Heart left ventricle (tissue), 13 donors: ENCODE results near the gene NSUN4.
A peak's percentile ranks its signal among the peaks of the same experiment; 100 is the strongest.

Source experiments
- POLR2A ChIP-seq, 2 donors: fragments of 450-650 bp; IDR thresholded peaks; one replicate each; pipeline ENCODE4 v1.6.1; 2017; ENCODE audit warnings: antibody characterized with exemption in 2 of 2, mild to moderate bottlenecking in 2 of 2, moderate library complexity in 2 of 2
- TF ChIP-seq, protein P1 (sequence below), 12 donors: fragments of 200-600 bp; sonication (generic) in 4 of 12; IDR thresholded peaks; one replicate each; pipeline versions ENCODE4 v1.5.0 to v1.8.0; 2018 to 2022; ENCODE audit warnings: antibody characterized with exemption in 12 of 12, mild to moderate bottlenecking in 5 of 12
- donor health status: ischemic (EF 13 %, LVEDD 7.1; RV severe dilation, severe dysfunction).
- donor health status: DM: no; HTN: yes; CAD: no.
- donor health status: DM: no; HTN: no; CAD: no.
- donor health status: ischemic (EF 25% LVEDD 6.9; RV normal size, moderate dysfunction).
- donor health status: ischemic (EF 25% LVEDD 5.7; RV mildly dilated, moderate dysfunction).
- donor health status: ischemic (EF 35%, LVEDD 5.7; RV mildly dilated, moderate dysfunction).
- donor health status: nonischemic (EF 11% LVEDD 7.7; RV severe dilation, severe dysfunction).
- donor health status: DM: yes; HTN: yes; CAD: no.
- donor health status: PGD.
- donor health status: ischemic (EF 29% LVEDD 5.4; RV normal size, mild dysfunction).
- donor health status: nonischemic (EF 23%, LVEDD 6.1; RV moderate dilation, normal function).

DNA sequence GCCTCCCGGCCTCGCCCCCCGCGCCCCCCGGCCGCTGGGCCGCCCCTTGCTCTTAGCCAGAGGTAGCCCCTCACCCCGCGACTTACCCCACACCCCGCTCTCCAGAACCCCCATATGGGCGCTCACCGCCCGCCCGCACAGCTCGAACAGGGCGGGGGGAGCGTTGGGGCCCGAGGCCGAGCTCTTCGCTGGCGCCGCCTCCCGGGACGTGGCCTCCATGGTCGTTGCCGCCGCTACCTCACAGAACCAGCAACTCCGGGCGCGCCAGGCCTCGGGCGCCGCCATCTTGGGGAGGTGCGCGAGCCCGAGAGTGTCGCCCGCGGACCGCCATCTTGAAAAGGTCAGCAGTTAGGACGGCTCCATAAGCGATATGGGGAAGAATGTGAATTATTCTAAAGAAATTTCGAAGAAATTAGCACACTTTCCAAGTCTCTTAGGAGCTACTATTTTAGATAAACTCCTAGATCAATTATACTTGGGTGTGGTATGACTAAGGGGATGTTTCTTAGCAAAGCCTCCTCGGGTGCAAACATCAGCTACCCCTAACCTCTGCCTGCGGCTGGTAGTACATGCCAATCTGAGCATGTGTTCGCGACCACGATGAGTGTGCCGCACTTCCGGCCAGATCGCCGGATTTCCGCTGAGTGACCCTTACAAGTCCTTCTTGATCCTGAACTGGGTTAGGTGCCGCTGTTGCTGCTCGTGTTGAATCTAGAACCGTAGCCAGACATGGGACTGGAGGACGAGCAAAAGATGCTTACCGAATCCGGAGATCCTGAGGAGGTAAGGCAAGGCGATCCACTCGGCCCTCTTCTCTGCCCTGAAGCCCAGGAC is 37.4 kb upstream of the NSUN4 start, which contains the start of the genes LRRC41 and UQCRH:
- TF ChIP-seq, protein P1, sequence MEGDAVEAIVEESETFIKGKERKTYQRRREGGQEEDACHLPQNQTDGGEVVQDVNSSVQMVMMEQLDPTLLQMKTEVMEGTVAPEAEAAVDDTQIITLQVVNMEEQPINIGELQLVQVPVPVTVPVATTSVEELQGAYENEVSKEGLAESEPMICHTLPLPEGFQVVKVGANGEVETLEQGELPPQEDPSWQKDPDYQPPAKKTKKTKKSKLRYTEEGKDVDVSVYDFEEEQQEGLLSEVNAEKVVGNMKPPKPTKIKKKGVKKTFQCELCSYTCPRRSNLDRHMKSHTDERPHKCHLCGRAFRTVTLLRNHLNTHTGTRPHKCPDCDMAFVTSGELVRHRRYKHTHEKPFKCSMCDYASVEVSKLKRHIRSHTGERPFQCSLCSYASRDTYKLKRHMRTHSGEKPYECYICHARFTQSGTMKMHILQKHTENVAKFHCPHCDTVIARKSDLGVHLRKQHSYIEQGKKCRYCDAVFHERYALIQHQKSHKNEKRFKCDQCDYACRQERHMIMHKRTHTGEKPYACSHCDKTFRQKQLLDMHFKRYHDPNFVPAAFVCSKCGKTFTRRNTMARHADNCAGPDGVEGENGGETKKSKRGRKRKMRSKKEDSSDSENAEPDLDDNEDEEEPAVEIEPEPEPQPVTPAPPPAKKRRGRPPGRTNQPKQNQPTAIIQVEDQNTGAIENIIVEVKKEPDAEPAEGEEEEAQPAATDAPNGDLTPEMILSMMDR (IDR thresholded peaks at IDR 0.05): peak in 2 of 12 donors; percentile 1 to 6
- peak; percentile 14 to 44 for TF ChIP-seq POLR2A (IDR thresholded peaks at IDR 0.05)
